ENCODE results near the gene GJC1.

Gene GJC1

GRCh38 chr17:44796731-44797130 is 33.4 kb downstream of the GJC1 start:
- DNase-seq: no peak

- no peak for DNase-seq
Observed at GRCh38 chr17:44795928-44796327, 34.2 kb downstream of the GJC1 start.

- no peak for DNase-seq
Observed at GRCh38 chr17:44795421-44795820, 34.7 kb downstream of the GJC1 start.

- no peak for DNase-seq
Observed at GRCh38 chr17:44794851-44795413, 35.2 kb downstream of the GJC1 start.

GRCh38 chr17:44793885-44794842 is 35.9 kb downstream of the GJC1 start:
- DNase-seq: no peak

GRCh38 chr17:44792276-44792675 is 37.8 kb downstream of the GJC1 start:
- DNase-seq: no peak

GRCh38 chr17:44788139-44788538 is 41.9 kb downstream of the GJC1 start:
- DNase-seq: no peak

GRCh38 chr17:44787271-44787940 is 42.7 kb downstream of the GJC1 start:
- DNase-seq: no peak

- no peak for DNase-seq
Observed at GRCh38 chr17:44786551-44787081, 43.5 kb downstream of the GJC1 start.

GRCh38 chr17:44785921-44786320 is 44.2 kb downstream of the GJC1 start:
- DNase-seq: no peak

GRCh38 chr17:44782326-44782850 is 47.7 kb downstream of the GJC1 start:
- no peak for DNase-seq

GRCh38 chr17:44781551-44782325 is 48.3 kb downstream of the GJC1 start:
- DNase-seq: no peak

- DNase-seq: no peak
Observed at GRCh38 chr17:44780845-44781480, 49.1 kb downstream of the GJC1 start.

- DNase-seq: no peak
Observed at GRCh38 chr17:44780161-44780560, 49.9 kb downstream of the GJC1 start.

GRCh38 chr17:44779211-44780025 is 50.7 kb downstream of the GJC1 start:
- peak; percentile 23 for DNase-seq

GRCh38 chr17:44778656-44779210 is 51.4 kb downstream of the GJC1 start:
- no peak for DNase-seq

- DNase-seq: no peak
Observed at GRCh38 chr17:44777394-44778348, 52.4 kb downstream of the GJC1 start.

GRCh38 chr17:44776628-44777393 is 53.3 kb downstream of the GJC1 start:
- no peak for DNase-seq

All from SHP77 treated with DMSO at 0.1 percent for 48 hours (cell line).